H1 (cell line): ENCODE data around the gene TLE4. TPM values are rescaled to one million over a fixed set of nuclear protein-coding genes. Genes with fewer than 3 reads are reported as not detected.

Source experiments
- CBX5 ChIP-seq: fragments of 300-800, 300-1000 bp; sonication (generic); IDR thresholded peaks from 2 replicates; pipeline ENCODE4 v1.7.1; 2016; ENCODE audit warnings: antibody characterized with exemption, low read length, low read depth
- CHD2 ChIP-seq: IDR thresholded peaks from 2 replicates; pipeline ENCODE4 v1.6.1; 2012; ENCODE audit warnings: low read length, improper control_type of control experiment
- CREB1 ChIP-seq: IDR thresholded peaks from 2 replicates; pipeline ENCODE4 v1.6.1; 2012; ENCODE audit warnings: inconsistent platforms
- CTBP2 ChIP-seq: IDR thresholded peaks from 2 replicates; pipeline ENCODE4 v1.7.0; 2011; ENCODE audit warnings: borderline replicate concordance, mild to moderate bottlenecking, moderate library complexity, mixed read lengths, low read length; ENCODE audit not compliant: insufficient read depth, insufficient read length
- CTCF ChIP-seq, 3 experiments: IDR thresholded peaks; 1 replicate in 2 of 3; 2 replicates in 1 of 3; pipeline versions ENCODE4 v1.5.1 to v1.6.1; 2011; ENCODE audit warnings: low read length in 3 of 3, mild to moderate bottlenecking in 3 of 3, inconsistent platforms in 2 of 3, low read depth in 1 of 3, moderate library complexity in 1 of 3; ENCODE audit not compliant: insufficient read depth in 1 of 3; ENCODE audit errors: control extremely low read depth in 1 of 3
- E2F6 ChIP-seq: IDR thresholded peaks from 2 replicates; pipeline ENCODE4 v1.6.1; 2012; ENCODE audit warnings: inconsistent platforms
- GABPA ChIP-seq: IDR thresholded peaks from 2 replicates; pipeline ENCODE4 v1.6.1; 2011; ENCODE audit warnings: mild to moderate bottlenecking, low read length, moderate library complexity, borderline replicate concordance; ENCODE audit not compliant: insufficient read depth
- HDAC2 ChIP-seq, 2 experiments: fragments of 300-600 bp in 1 of 2; sonication (generic) in 1 of 2; IDR thresholded peaks; 2 replicates each; pipeline ENCODE4 v1.6.1; 2011 to 2012; ENCODE audit warnings: low read depth in 2 of 2, low read length in 2 of 2, mild to moderate bottlenecking in 2 of 2, moderate library complexity in 2 of 2, borderline replicate concordance in 1 of 2, inconsistent platforms in 1 of 2
- JUN ChIP-seq: IDR thresholded peaks from 2 replicates; pipeline ENCODE4 v1.6.1; 2011; ENCODE audit warnings: low read depth, mild to moderate bottlenecking, improper control_type of control experiment, low read length
- NANOG ChIP-seq: IDR thresholded peaks from 2 replicates; pipeline ENCODE4 v1.6.1; 2011; ENCODE audit warnings: low read length, low read depth, mild to moderate bottlenecking, inconsistent platforms; ENCODE audit not compliant: insufficient read depth, poor library complexity, severe bottlenecking
- POLR2AphosphoS5 ChIP-seq: IDR thresholded peaks from 2 replicates; pipeline ENCODE4 v1.6.1; 2011; ENCODE audit warnings: low read depth, low read length
- RAD21 ChIP-seq, 2 experiments: IDR thresholded peaks in 1 of 2; conservative IDR thresholded peaks in 1 of 2; 2 replicates each; pipeline ENCODE4 v1.6.1; 2011; ENCODE audit warnings: low read depth in 2 of 2, low read length in 2 of 2, improper control_type of control experiment in 1 of 2, inconsistent platforms in 1 of 2, mild to moderate bottlenecking in 1 of 2, moderate library complexity in 1 of 2
- SAP30 ChIP-seq: fragments of 300-600 bp; sonication (generic); IDR thresholded peaks from 2 replicates; pipeline ENCODE4 v1.7.1; 2012; ENCODE audit warnings: low read length, moderate library complexity, mild to moderate bottlenecking, inconsistent platforms; ENCODE audit not compliant: insufficient read depth, insufficient replicate concordance
- SIRT6 ChIP-seq: IDR thresholded peaks from one replicate; pipeline ENCODE4 v1.7.1; 2012; ENCODE audit warnings: low read length, inconsistent platforms
- SP1 ChIP-seq: IDR thresholded peaks from 2 replicates; pipeline ENCODE4 v1.6.1; 2011; ENCODE audit warnings: low read depth, low read length
- TAF1 ChIP-seq: IDR thresholded peaks from 2 replicates; pipeline ENCODE4 v1.6.1; 2011; ENCODE audit warnings: mild to moderate bottlenecking, low read depth, low read length
- TEAD4 ChIP-seq: IDR thresholded peaks from 2 replicates; pipeline ENCODE4 v1.6.1; 2012; ENCODE audit warnings: low read depth, low read length, inconsistent platforms, mixed read lengths
- USF2 ChIP-seq: IDR thresholded peaks from 2 replicates; pipeline ENCODE4 v1.6.1; 2011; ENCODE audit warnings: low read length, improper control_type of control experiment
- polyA plus RNA-seq, 7 experiments: library from polyadenylated mRNA; depleted of rRNA in 3 of 7; stranded (reverse) in 5 of 7; unstranded in 2 of 7; fragments of >200 nt in 5 of 7; fragments of 200-250 nt in 2 of 7; gene quantifications; 1 replicate in 5 of 7; 2 replicates in 1 of 7; 4 replicates in 1 of 7; pipeline versions ENCODE4 v1.2.1 to v1.2.3, GENCODE V29; 2011 to 2013; ENCODE audit warnings: missing spikeins in 2 of 7, mixed read lengths in 2 of 7
- total RNA-seq: library from RNA; stranded (reverse); fragmentation: NEBNext Ultra II Directional; extraction: Animal tissue kit (Norgen Biotek cat#: 25700); gene quantifications from 2 replicates; pipeline ENCODE4 v1.2.1, GENCODE V29; 2021

TLE4 gene
- total and polyA plus RNA-seq, 2 of the 8 experiments (the other 6 are each of a cell fraction or from before 2014, with no cell fraction given) = 32.4 to 36.9 TPM

GRCh38 chr9:79570448-79571308, 1.1 kb upstream of the TLE4 start (continued):
- TF ChIP-seq CREB1 (no peak), CHD2 (no peak), CTCF (IDR thresholded peaks at IDR 0.05; ENCODE audit: control extremely low read depth in 1 of 3, insufficient read depth in 1 of 3, low read depth in 1 of 3, low read length in 3 of 3) (no peak), SAP30 (peak; percentile 40), SP1 (no peak), TEAD4 (peak; percentile 84), E2F6 (peak; percentile 89), SIRT6 (no peak), CTBP2 (no peak), HDAC2 (IDR thresholded peaks at IDR 0.05; ENCODE audit: borderline replicate concordance in 1 of 2, low read depth in 2 of 2, low read length in 2 of 2) (0 out of 4 replicates have a peak, but pooled peaks of 1 of the 2 experiments have one; percentile 33), NANOG (no peak), GABPA (no peak), CBX5 (no peak), USF2 (no peak), TAF1 (peak; percentile 80), JUN (no peak), POLR2AphosphoS5 (peak; percentile 32; the same call in 1 of the 2 replicates), RAD21 (IDR thresholded peaks at IDR 0.05 in 1 of 2, conservative IDR thresholded peaks at IDR 0.05 in 1 of 2; ENCODE audit: low read depth in 2 of 2, low read length in 2 of 2) (no peak)
